Natural killer cell (primary cell): ENCODE results near the gene NEDD4L. TPM values are rescaled to one million over a fixed set of nuclear protein-coding genes. Genes with fewer than 3 reads are reported as not detected.

Experiments used
- ATAC-seq, 3 donors: fragments of 150-1000 bp in 2 of 3; fragments of 200-7000 bp in 1 of 3; cut with Tn5 transposase; 1 replicate in 1 of 3; 2 replicates in 2 of 3; pipeline ENCODE4 v1.10.0; 2021; ENCODE audit warnings: mild to moderate bottlenecking in 2 of 3, moderate library complexity in 2 of 3
- DNase-seq, 2 donors: peaks; one replicate each; pipeline versions ENCODE4 v3.0.0 to v3.0.0-alpha.2; 2013 to 2021; ENCODE audit warnings: mixed read lengths in 1 of 2
- H3K27ac ChIP-seq: one replicate; pipeline ENCODE4 v1.5.1; 2013; ENCODE audit warnings: mild to moderate bottlenecking, low read length
- H3K27me3 ChIP-seq: one replicate; pipeline ENCODE4 v1.6.1; 2013; ENCODE audit warnings: low read length; ENCODE audit not compliant: control insufficient read depth, insufficient read depth
- H3K36me3 ChIP-seq: one replicate; pipeline ENCODE4 v1.6.1; 2013; ENCODE audit warnings: low read length; ENCODE audit not compliant: control insufficient read depth, insufficient read depth
- H3K4me1 ChIP-seq: one replicate; pipeline ENCODE4 v1.6.1; 2013; ENCODE audit warnings: low read length; ENCODE audit not compliant: control insufficient read depth, insufficient read depth
- H3K4me3 ChIP-seq: one replicate; pipeline ENCODE4 v1.5.1; 2013; ENCODE audit warnings: low read length
- H3K9me3 ChIP-seq: one replicate; pipeline ENCODE4 v1.6.1; 2013; ENCODE audit warnings: low read length; ENCODE audit not compliant: control insufficient read depth, insufficient read depth
- H3K27ac Mint-ChIP-seq, 2 donors: one replicate each; pipeline ENCODE4 v1.8.0; 2022; ENCODE audit warnings: mild to moderate bottlenecking in 2 of 2, mixed read lengths in 2 of 2, moderate library complexity in 1 of 2
- H3K27me3 Mint-ChIP-seq, 2 donors: one replicate each; pipeline ENCODE4 v1.8.0; 2022; ENCODE audit warnings: low read depth in 2 of 2, mixed read lengths in 2 of 2
- H3K36me3 Mint-ChIP-seq: one replicate; pipeline ENCODE4 v1.8.0; 2022; ENCODE audit warnings: mixed read lengths
- H3K4me1 Mint-ChIP-seq, 2 donors: one replicate each; pipeline ENCODE4 v1.8.0; 2022; ENCODE audit warnings: mixed read lengths in 2 of 2
- H3K4me3 Mint-ChIP-seq: one replicate; pipeline ENCODE4 v1.8.0; 2022; ENCODE audit warnings: mild to moderate bottlenecking, moderate library complexity, mixed read lengths
- H3K9me3 Mint-ChIP-seq, 2 donors: one replicate each; pipeline ENCODE4 v1.8.0; 2022; ENCODE audit warnings: mixed read lengths in 2 of 2
- CTCF ChIP-seq: fragments of 200-600 bp; IDR thresholded peaks from one replicate; pipeline ENCODE4 v1.8.0; 2022; ENCODE audit warnings: antibody characterized with exemption
- WGBS: methylation state at CpG from one replicate; pipeline ENCODE4 v1.1.7; 2013; ENCODE audit warnings: missing lambda C conversion rate; ENCODE audit not compliant: insufficient coverage; 5-methylcytosine and 5-hydroxymethylcytosine counted together
- intact Hi-C: fragments of 100-400 bp; cut with micrococcal nuclease; formaldehyde crosslinking; loops from one replicate; pipeline ENCODE4 v1.14.2; 2022
- total RNA-seq, 4 donors: library from RNA; stranded (reverse); fragments of 120-200 nt in 1 of 4; gene quantifications; one replicate each; pipeline versions ENCODE4 v1.2.3 to v1.2.4, GENCODE V29; 2013 to 2022

Gene NEDD4L
- total RNA-seq, 3 donors from 2014 or later (not counting 1 experiment from before 2014, with no cell fraction given), result 3.4 to 15.3 (median 14.3) TPM

GRCh38 chr18:58359620-58360019, 315.6 kb downstream of the NEDD4L start:
- Histone ChIP-seq H3K36me3 (no peaks in the 10 kb centered on the region), H3K4me3 (no peak overlapping the region), H3K27me3 (no peaks in the 10 kb centered on the region), H3K4me1 (no peaks in the 10 kb centered on the region), H3K9me3 (no peaks in the 10 kb centered on the region), H3K27ac (no peak overlapping the region)
- no peaks in the 10 kb centered on the region for H3K36me3 Mint-ChIP-seq
- H3K9me3 Mint-ChIP-seq, result no peaks in the 10 kb centered on the region
- H3K4me3 Mint-ChIP-seq, result no peak overlapping the region
- ATAC-seq, result no peak
- intact Hi-C loops, result no loop called here
- 85% methylated on average over 1 of the region's 1 CpG for WGBS
- H3K4me1 Mint-ChIP-seq, result no peaks in the 10 kb centered on the region
- no peak for TF ChIP-seq CTCF
- H3K27ac Mint-ChIP-seq, result no peak overlapping the region
- no peaks in the 10 kb centered on the region for H3K27me3 Mint-ChIP-seq
- DNase-seq, result no peak

- Histone ChIP-seq H3K4me1 (no peaks in the 10 kb centered on the region), H3K27ac (no peak overlapping the region), H3K36me3 (no peaks in the 10 kb centered on the region), H3K4me3 (no peak overlapping the region), H3K9me3 (no peaks in the 10 kb centered on the region), H3K27me3 (no peaks in the 10 kb centered on the region)
- ATAC-seq (no peak), DNase-seq (no peak)
- 100% methylated on average over 1 of the region's 2 CpGs for WGBS
- H3K27ac Mint-ChIP-seq, result no peak overlapping the region
- no peak overlapping the region for H3K4me3 Mint-ChIP-seq
- no peak for TF ChIP-seq CTCF
- intact Hi-C loops, result no loop called here
- H3K27me3 Mint-ChIP-seq, result no peaks in the 10 kb centered on the region
- no peaks in the 10 kb centered on the region for H3K9me3 Mint-ChIP-seq
- no peaks in the 10 kb centered on the region for H3K36me3 Mint-ChIP-seq
- no peaks in the 10 kb centered on the region for H3K4me1 Mint-ChIP-seq
Observed at GRCh38 chr18:58360324-58360723, 316.3 kb downstream of the NEDD4L start.

GRCh38 chr18:58361212-58361611, 317.2 kb downstream of the NEDD4L start:
- ATAC-seq, result no peak
- no peaks in the 10 kb centered on the region for H3K36me3 Mint-ChIP-seq
- H3K4me1 ChIP-seq, result no peaks in the 10 kb centered on the region
- H3K27me3 Mint-ChIP-seq, result no peaks in the 10 kb centered on the region
- intact Hi-C loops, result no loop called here
- H3K27me3 ChIP-seq, result no peaks in the 10 kb centered on the region
- no peaks in the 10 kb centered on the region for H3K9me3 ChIP-seq
- H3K36me3 ChIP-seq, result no peaks in the 10 kb centered on the region
- TF ChIP-seq CTCF, result no peak
- H3K27ac Mint-ChIP-seq, result no peak overlapping the region
- WGBS, result 96% methylated on average over 5 of the region's 5 CpGs
- H3K9me3 Mint-ChIP-seq, result no peaks in the 10 kb centered on the region
- no peak overlapping the region for H3K4me3 Mint-ChIP-seq
- H3K4me3 ChIP-seq, result no peak overlapping the region
- H3K4me1 Mint-ChIP-seq, result no peaks in the 10 kb centered on the region
- H3K27ac ChIP-seq, result no peak overlapping the region
- DNase-seq, result no peak

GRCh38 chr18:58362027-58362575, 318.1 kb downstream of the NEDD4L start:
- no peak overlapping the region for H3K4me3 Mint-ChIP-seq
- no peaks in the 10 kb centered on the region for H3K9me3 Mint-ChIP-seq
- no peaks in the 10 kb centered on the region for H3K36me3 ChIP-seq
- no peak overlapping the region for H3K27ac Mint-ChIP-seq
- DNase-seq (no peak), ATAC-seq (no peak)
- intact Hi-C loops, result no loop called here
- TF ChIP-seq CTCF, result no peak
- H3K27me3 ChIP-seq, result no peaks in the 10 kb centered on the region
- no peaks in the 10 kb centered on the region for H3K9me3 ChIP-seq
- 66% methylated on average over 8 of the region's 8 CpGs for WGBS
- no peak overlapping the region for H3K4me3 ChIP-seq
- no peak overlapping the region for H3K27ac ChIP-seq
- H3K4me1 ChIP-seq, result no peaks in the 10 kb centered on the region
- no peaks in the 10 kb centered on the region for H3K27me3 Mint-ChIP-seq
- H3K4me1 Mint-ChIP-seq, result no peaks in the 10 kb centered on the region
- no peaks in the 10 kb centered on the region for H3K36me3 Mint-ChIP-seq
